Suppressor macrophage treated with lipopolysaccharide for 1 hour (primary cell): ENCODE data around the gene OR10A3.
"Not testable (repeated sequence)": the region's sequence is repeated elsewhere in the genome, so short reads cannot be mapped to it uniquely, and the experiment has no call there.

Experiments used
- DNase-seq, 3 donors: peaks; one replicate each; pipeline ENCODE4 v3.0.0-alpha.2; 2020 to 2022

OR10A3 gene

GRCh38 chr11:7941608-7942007 lies at the start of gene OR10A3:
OR10A3 (minus strand) TSS chr11:7941708; CDS start chr11:7939520, 2,188 bp downstream.
- no peak for DNase-seq

GRCh38 chr11:7987560-7987883 lies 46.0 kb upstream of the OR10A3 start:
- not testable (repeated sequence) for DNase-seq

GRCh38 chr11:7986768-7987559 lies 45.5 kb upstream of the OR10A3 start, which contains the start of gene EIF3F:
EIF3F (plus strand) TSS chr11:7987337; CDS start chr11:7987353, 16 bp downstream.
- DNase-seq: peak; percentile 95 to 99 (median 99)

GRCh38 chr11:7983832-7984590 lies 42.5 kb upstream of the OR10A3 start:
- DNase-seq: no peak

GRCh38 chr11:7982582-7983119 lies 41.1 kb upstream of the OR10A3 start:
- DNase-seq: no peak

GRCh38 chr11:7981619-7982157 lies 40.2 kb upstream of the OR10A3 start:
- DNase-seq: no peak

- peak in 2 of 3 donors; percentile 25 to 28 for DNase-seq
Observed at GRCh38 chr11:7977232-7977917, 35.9 kb upstream of the OR10A3 start.

GRCh38 chr11:7974668-7975067 lies 33.2 kb upstream of the OR10A3 start:
- DNase-seq: no peak

- no peak for DNase-seq
Observed at GRCh38 chr11:7973011-7973410, 31.5 kb upstream of the OR10A3 start.

GRCh38 chr11:7971846-7972245 lies 30.3 kb upstream of the OR10A3 start:
- DNase-seq: no peak

- DNase-seq: no peak
Observed at GRCh38 chr11:7969756-7970646, 28.5 kb upstream of the OR10A3 start.

GRCh38 chr11:7968686-7969085 lies 27.2 kb upstream of the OR10A3 start:
- DNase-seq: no peak

GRCh38 chr11:7967826-7968225 lies 26.3 kb upstream of the OR10A3 start:
- DNase-seq: no peak

GRCh38 chr11:7967097-7967496 lies 25.6 kb upstream of the OR10A3 start:
- no peak for DNase-seq

GRCh38 chr11:7965386-7965785 lies 23.9 kb upstream of the OR10A3 start, which contains the start of gene NLRP10:
NLRP10 (minus strand) TSS chr11:7965447; CDS start chr11:7963495, 1,952 bp downstream.
- DNase-seq: no peak

GRCh38 chr11:7964873-7965272 lies 23.4 kb upstream of the OR10A3 start:
- DNase-seq: no peak

- no peak for DNase-seq
Observed at GRCh38 chr11:7964261-7964660, 22.8 kb upstream of the OR10A3 start.

- DNase-seq: no peak
Observed at GRCh38 chr11:7955191-7955590, 13.7 kb upstream of the OR10A3 start.

- no peak for DNase-seq
Observed at GRCh38 chr11:7949934-7950333, 8.4 kb upstream of the OR10A3 start.

- DNase-seq: no peak
Observed at GRCh38 chr11:7944123-7944522, 2.6 kb upstream of the OR10A3 start.

GRCh38 chr11:7941146-7941545 lies 362 bp downstream of the OR10A3 start:
- no peak for DNase-seq

- DNase-seq: no peak
Observed at GRCh38 chr11:7936615-7937014, 4.9 kb downstream of the OR10A3 start.
